NT2/D1 (cell line): ENCODE measurements around the gene TARS1.

ENCODE experiments used
- SUZ12 ChIP-seq: IDR thresholded peaks from 2 replicates; pipeline ENCODE4 v1.6.1; 2011; ENCODE audit not compliant: insufficient read length, insufficient read depth; ENCODE audit errors: extremely low read depth
- YY1 ChIP-seq: IDR thresholded peaks from 2 replicates; pipeline ENCODE4 v1.6.1; 2011; ENCODE audit not compliant: insufficient read length, insufficient read depth

- TF ChIP-seq YY1 (no peak), SUZ12 (no peak)
Measured at GRCh38 chr5:33411498-33411897, 29.3 kb upstream of the TARS1 start.
